ENCODE measurements around the gene WASF1.

DNA sequence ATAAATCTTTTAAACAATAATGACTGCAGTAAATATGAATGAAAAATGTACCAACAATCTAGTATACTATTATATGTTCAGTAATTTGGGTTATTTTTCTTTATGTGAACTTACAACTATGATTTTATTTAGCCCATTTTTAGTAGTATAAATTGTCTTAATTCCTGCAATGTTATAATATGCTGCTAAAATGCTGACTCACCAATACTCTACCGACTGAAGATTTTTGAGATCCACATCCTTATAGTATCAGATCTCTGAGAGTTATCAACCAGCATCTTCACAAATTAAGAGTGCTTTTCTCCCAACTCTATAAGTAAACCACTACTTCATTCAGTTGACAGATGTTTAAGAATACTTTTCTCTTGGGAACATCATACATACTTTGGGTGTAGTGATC lies 17.4 kb upstream of the WASF1 start:
- TF ChIP-seq, protein P1, sequence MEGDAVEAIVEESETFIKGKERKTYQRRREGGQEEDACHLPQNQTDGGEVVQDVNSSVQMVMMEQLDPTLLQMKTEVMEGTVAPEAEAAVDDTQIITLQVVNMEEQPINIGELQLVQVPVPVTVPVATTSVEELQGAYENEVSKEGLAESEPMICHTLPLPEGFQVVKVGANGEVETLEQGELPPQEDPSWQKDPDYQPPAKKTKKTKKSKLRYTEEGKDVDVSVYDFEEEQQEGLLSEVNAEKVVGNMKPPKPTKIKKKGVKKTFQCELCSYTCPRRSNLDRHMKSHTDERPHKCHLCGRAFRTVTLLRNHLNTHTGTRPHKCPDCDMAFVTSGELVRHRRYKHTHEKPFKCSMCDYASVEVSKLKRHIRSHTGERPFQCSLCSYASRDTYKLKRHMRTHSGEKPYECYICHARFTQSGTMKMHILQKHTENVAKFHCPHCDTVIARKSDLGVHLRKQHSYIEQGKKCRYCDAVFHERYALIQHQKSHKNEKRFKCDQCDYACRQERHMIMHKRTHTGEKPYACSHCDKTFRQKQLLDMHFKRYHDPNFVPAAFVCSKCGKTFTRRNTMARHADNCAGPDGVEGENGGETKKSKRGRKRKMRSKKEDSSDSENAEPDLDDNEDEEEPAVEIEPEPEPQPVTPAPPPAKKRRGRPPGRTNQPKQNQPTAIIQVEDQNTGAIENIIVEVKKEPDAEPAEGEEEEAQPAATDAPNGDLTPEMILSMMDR (IDR thresholded peaks at IDR 0.05; ENCODE audit: low read depth, low read length): no peak
- TF ChIP-seq EZH2phosphoT487 (IDR thresholded peaks at IDR 0.05; ENCODE audit: low read depth): no peak
